Type B pancreatic cell (in vitro differentiated cells): Measurements from ENCODE around the gene PALM. TPM values are rescaled to one million over a fixed set of nuclear protein-coding genes. Genes with fewer than 3 reads are reported as not detected.

Source experiments
- DNase-seq: peaks from one replicate; pipeline ENCODE4 v3.0.0; 2021; ENCODE audit warnings: mixed read lengths; ENCODE audit not compliant: unreplicated experiment; ENCODE audit errors: extremely low spot score
- H3K27ac Mint-ChIP-seq: 2 replicates; pipeline ENCODE4 v1.8.0; 2021; ENCODE audit warnings: mild to moderate bottlenecking, mixed read lengths
- H3K27me3 Mint-ChIP-seq: 2 replicates; pipeline ENCODE4 v1.8.0; 2021; ENCODE audit warnings: mixed read lengths
- H3K36me3 Mint-ChIP-seq: 2 replicates; pipeline ENCODE4 v1.8.0; 2021; ENCODE audit warnings: mixed read lengths
- H3K4me1 Mint-ChIP-seq: one replicate; pipeline ENCODE4 v1.8.0; 2021; ENCODE audit warnings: mixed read lengths; ENCODE audit not compliant: unreplicated experiment
- H3K4me3 Mint-ChIP-seq: 2 replicates; pipeline ENCODE4 v1.8.0; 2021; ENCODE audit warnings: mild to moderate bottlenecking, mixed read lengths
- H3K9me3 Mint-ChIP-seq: 2 replicates; pipeline ENCODE4 v1.8.0; 2021; ENCODE audit warnings: mixed read lengths
- total RNA-seq: library from RNA; stranded (reverse); gene quantifications from 2 replicates; pipeline ENCODE4 v1.2.1, GENCODE V29; 2021; ENCODE audit warnings: low replicate concordance
- TF ChIP-seq, protein P1 (sequence below): fragments of 200-600 bp; sonication (generic); conservative IDR thresholded peaks from 2 replicates; pipeline ENCODE4 v1.5.0; 2021; ENCODE audit warnings: antibody characterized with exemption, mild to moderate bottlenecking

Gene PALM
- total RNA-seq, 1 donor from 2014 or later = 64.1 TPM

DNA sequence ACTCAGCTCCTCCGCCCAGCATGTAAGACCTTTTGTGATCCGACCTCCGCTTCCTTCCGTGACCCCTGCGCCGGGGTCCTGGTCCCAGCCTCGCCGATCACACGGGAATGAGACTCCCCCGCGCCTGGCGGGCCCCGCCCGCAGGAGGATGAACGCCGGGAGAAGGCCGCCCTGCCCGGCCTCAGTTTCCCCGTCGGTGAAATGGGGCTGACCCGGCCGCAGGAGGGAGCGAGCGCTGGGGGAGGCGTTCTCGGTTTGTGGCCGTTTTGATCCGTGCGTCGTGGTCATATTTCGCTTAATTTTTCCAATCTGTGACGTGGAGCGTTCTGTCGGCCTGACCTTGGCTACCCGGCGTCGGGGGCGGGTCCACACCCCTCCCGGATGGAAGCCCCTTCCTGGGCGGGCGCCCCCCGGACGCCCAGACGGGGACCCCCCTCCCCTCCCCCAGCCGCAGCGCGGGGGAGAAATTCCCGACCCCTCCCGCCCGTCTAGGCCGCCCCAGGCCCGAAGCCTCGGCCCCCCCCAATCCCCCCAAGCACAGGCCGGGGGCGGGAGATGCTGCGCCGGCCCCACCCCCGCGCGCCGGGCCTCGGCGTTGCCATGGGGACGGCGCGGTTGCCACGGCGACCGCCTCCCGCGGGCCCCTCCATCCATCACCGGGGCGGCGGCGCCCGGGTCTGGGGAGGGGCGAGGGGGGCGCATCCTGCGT, 11.1 kb downstream of the PALM start:
- H3K27ac Mint-ChIP-seq = no peak overlapping the region

DNA sequence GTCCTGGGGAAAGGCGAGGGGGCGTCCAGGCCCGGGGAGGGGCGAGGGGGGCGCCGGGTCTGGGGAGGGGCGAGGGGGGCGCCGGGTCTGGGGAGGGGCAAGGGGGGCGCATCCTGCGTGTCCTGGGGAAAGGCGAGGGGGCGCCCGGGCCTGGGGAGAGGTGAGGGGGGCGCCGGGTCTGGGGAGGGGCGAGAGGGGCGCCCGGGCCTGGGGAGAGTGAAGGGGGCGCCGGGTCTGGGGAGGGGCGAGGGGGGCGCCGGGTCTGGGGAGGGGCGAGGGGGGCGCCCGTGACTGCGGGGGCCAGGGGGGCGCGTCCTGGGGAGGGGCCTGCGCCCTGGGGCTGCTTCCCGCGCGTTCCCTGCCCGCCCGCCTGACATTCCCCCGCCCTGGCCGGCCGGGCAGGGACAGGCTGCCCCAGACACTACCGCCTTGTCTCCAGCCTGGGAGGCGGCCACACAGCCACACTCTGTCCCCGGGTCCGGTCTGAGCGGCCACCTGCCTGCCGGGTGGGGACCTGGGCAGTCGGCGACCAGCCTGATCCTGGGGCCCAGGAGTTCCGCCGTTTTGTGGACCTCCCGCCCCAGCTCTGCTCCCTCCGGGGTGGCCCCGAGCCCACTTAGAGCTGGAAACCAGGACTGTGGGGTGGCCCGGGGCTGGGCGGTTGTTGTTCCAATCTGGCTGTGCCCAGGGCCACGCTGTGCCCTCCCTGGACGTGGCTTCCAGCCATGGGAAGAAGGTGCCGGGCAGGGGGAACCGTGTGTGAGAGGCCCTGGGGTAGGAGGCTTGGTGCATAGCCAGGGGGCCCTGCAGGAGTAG, 11.8 kb downstream of the PALM start:
- Mint-ChIP-seq H3K4me1 (peaks cover 8% of the 10 kb centered on the region), H3K27me3 (no peaks in the 10 kb centered on the region), H3K4me3 (peak overlapping the region; percentile 62), H3K27ac (no peak overlapping the region), H3K36me3 (peaks cover 4% of the 10 kb centered on the region), H3K9me3 (no peaks in the 10 kb centered on the region)
- TF ChIP-seq, protein P1, sequence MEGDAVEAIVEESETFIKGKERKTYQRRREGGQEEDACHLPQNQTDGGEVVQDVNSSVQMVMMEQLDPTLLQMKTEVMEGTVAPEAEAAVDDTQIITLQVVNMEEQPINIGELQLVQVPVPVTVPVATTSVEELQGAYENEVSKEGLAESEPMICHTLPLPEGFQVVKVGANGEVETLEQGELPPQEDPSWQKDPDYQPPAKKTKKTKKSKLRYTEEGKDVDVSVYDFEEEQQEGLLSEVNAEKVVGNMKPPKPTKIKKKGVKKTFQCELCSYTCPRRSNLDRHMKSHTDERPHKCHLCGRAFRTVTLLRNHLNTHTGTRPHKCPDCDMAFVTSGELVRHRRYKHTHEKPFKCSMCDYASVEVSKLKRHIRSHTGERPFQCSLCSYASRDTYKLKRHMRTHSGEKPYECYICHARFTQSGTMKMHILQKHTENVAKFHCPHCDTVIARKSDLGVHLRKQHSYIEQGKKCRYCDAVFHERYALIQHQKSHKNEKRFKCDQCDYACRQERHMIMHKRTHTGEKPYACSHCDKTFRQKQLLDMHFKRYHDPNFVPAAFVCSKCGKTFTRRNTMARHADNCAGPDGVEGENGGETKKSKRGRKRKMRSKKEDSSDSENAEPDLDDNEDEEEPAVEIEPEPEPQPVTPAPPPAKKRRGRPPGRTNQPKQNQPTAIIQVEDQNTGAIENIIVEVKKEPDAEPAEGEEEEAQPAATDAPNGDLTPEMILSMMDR = no peak
- no peak for DNase-seq

More for the DNA sequence above, 11.1 kb downstream of the PALM start:
- H3K9me3 Mint-ChIP-seq = no peaks in the 10 kb centered on the region
- TF ChIP-seq, protein P1 = no peak
- peaks cover 8% of the 10 kb centered on the region for H3K4me1 Mint-ChIP-seq
- H3K4me3 Mint-ChIP-seq = no peak overlapping the region
- no peak for DNase-seq
- no peaks in the 10 kb centered on the region for H3K27me3 Mint-ChIP-seq
- peaks cover 5% of the 10 kb centered on the region for H3K36me3 Mint-ChIP-seq

DNA sequence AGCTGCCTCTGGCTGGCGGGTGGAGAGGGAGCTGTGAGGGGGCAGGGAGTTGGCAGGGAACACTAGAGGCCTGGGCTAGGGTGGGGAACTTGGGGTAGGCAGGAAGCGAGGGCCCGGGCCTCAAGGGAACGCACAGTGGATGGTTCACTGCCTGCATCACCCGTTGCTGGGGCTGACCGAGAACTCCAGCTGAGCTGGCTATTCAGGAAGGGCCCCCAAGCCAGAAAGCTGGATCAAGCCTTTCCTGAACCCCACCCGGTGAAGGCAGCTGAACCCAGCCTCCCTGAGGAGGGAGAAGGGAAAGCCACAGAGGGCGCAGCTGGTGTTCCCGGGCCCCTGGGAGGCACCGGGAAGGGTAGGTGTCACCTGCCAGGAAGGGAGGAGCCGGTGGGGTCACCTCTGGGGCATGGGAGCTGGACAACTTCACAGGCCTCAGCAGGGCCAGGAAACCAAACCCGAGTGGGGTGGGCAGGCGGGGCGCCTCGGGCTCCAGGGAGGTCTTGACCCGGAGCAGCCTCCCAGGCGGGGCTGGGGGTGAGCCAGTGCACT, 13.9 kb downstream of the PALM start:
- Mint-ChIP-seq H3K27me3 (no peaks in the 10 kb centered on the region), H3K4me3 (no peak overlapping the region), H3K36me3 (no peaks in the 10 kb centered on the region), H3K4me1 (peaks cover 8% of the 10 kb centered on the region), H3K9me3 (no peaks in the 10 kb centered on the region), H3K27ac (no peak overlapping the region)
- no peak for DNase-seq
- TF ChIP-seq, protein P1 = no peak

DNA sequence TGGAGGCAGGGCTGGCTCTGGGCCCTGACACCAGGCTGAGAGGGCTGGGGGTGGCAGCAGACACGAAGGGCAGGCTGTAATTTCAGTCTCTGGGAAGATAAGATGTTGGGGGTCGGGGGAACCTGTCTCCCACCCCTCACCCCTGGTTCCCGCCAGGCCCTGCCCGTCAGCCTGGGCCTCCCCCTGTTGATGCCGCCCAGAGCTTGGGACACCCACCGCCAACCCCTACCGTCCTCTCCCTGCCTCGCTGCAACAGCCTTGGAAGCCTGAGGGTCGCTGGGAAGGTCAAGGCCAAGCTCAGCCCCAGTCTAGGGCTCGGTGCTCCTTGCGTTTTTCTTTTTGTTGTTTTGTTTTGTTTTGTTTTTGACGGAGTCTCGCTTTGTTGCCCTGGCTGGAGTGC, 14.5 kb downstream of the PALM start:
- DNase-seq = no peak
- Mint-ChIP-seq H3K27ac (no peak overlapping the region), H3K4me3 (no peak overlapping the region), H3K27me3 (no peaks in the 10 kb centered on the region), H3K36me3 (no peaks in the 10 kb centered on the region), H3K4me1 (peaks cover 5% of the 10 kb centered on the region), H3K9me3 (no peaks in the 10 kb centered on the region)
- TF ChIP-seq, protein P1 = no peak

DNA sequence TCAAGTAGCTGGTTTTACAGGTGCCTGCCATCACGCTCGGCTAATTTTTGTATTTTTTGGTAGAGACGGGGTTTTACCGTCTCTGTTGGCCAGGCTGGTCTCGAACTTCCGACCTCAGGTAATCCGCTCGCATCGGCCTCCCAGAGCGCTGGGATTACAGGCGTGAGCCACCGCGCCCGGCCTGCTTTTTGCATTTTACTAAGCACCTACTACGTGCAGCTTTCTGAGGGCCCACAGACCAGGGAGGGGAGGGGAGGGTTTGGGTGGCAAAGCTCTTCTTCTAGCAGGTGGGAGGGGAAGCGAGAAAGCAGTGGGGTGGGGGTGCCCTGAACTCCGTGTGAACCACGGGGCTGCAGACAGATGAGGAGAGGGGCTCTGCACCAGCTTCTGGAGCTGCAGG, 15.0 kb downstream of the PALM start:
- Mint-ChIP-seq H3K36me3 (no peaks in the 10 kb centered on the region), H3K4me1 (no peaks in the 10 kb centered on the region), H3K27me3 (no peaks in the 10 kb centered on the region), H3K27ac (no peak overlapping the region), H3K9me3 (no peaks in the 10 kb centered on the region), H3K4me3 (no peak overlapping the region)
- no peak for DNase-seq
- TF ChIP-seq, protein P1 = no peak
